Fibroblast of mammary gland (primary cell): Measurements from ENCODE around the gene GCC1.
A peak's percentile ranks its signal among the peaks of the same experiment; 100 is the strongest.

Source experiments
- DNase-seq: peaks from one replicate; pipeline ENCODE4 v3.0.0-alpha.2; 2010; ENCODE audit warnings: low read depth
- H3K4me3 ChIP-seq: 2 replicates; pipeline ENCODE4 v1.5.1; 2011; ENCODE audit warnings: low read depth, mild to moderate bottlenecking, low read length, moderate library complexity; ENCODE audit not compliant: control insufficient read depth
- CTCF ChIP-seq: conservative IDR thresholded peaks from 2 replicates; pipeline ENCODE4 v1.5.1; 2011; ENCODE audit warnings: low read depth, low read length, inconsistent platforms; ENCODE audit not compliant: control insufficient read depth, insufficient read depth

Gene GCC1, protein sequence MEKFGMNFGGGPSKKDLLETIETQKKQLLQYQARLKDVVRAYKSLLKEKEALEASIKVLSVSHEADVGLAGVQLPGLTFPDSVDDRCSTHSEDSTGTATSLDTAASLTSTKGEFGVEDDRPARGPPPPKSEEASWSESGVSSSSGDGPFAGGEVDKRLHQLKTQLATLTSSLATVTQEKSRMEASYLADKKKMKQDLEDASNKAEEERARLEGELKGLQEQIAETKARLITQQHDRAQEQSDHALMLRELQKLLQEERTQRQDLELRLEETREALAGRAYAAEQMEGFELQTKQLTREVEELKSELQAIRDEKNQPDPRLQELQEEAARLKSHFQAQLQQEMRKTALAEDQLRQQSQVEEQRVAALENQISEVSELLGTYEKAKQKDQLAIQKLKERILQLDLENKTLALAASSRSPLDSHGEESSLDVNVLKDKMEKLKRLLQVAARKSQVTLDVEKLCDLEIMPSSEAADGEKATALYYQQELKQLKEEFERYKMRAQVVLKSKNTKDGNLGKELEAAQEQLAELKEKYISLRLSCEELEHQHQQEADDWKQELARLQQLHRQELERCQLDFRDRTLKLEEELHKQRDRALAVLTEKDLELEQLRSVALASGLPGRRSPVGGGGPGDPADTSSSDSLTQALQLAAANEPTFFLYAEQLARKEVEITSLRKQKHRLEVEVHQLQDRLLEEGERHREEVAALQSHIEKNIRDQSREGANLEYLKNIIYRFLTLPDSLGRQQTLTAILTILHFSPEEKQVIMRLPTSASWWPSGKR

GRCh38 chr7:127585044-127585953 is at the start of gene GCC1:
TSS of gene GCC1 (minus strand) at chr7:127585596. CDS start at chr7:127585182, 414 bp downstream.
- DNase-seq = peak; percentile 84
- H3K4me3 ChIP-seq = peak within 1 kb of the TSS; percentile 81
- no peak for TF ChIP-seq CTCF

DNA sequence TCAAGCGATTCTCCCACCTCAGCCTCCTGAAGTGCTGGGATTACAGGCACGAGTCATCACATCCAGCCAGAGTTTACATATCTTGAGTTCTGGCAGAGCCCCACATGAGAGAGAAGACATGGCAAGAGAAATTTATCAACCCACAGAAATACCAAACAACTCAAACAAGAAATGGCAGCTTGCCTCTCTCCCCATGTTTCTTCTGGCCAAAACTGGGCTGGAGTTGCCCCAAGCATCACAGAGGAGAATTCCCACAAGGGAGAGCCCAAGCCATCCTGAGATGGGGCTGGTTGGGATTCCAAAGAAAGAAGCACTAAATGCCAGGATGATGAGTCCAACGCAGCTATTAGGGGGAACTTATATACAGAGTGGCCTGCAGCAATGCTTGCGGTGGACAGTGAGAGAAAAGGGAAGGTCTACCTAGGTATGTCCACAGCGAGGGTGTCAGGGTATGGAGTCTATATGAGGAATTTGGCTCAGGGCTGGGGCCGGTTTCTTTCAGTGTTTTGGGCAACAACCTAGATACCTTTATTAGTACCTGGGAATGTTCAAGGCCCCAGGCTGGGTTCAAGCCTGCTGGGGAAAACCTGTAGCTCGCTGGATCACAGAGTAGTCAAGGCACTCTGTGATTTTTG is 47.0 kb upstream of the GCC1 start:
- TF ChIP-seq CTCF = no peak
- peak; percentile 43 for DNase-seq
- H3K4me3 ChIP-seq = no peak overlapping the region

DNA sequence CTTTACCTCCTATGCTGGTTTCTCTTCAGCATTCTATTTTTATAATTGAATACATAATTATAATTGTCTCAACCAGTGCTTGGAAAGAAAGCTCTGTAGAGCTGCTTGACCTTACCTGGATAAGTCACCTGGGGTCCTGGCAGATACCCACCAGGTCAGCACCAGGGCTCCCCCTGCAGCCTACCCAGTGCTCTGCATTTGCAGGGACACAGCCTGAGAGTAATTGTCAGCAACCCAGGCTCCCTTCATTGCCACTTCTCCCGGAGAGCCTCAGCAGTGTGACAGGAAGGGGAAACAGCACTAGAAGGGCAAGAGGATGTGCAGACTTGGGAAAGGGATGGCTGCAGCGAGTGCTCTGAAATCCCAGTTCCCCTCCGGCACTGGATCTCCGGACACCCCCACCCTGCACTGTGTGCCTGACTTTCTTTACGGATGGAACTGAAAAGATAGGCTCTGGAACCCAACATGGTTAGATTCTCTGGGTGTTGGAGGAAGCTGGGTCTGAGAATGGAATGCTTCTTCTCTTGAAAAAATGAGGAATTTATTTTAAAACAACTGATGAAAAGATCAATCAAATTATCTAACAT is 44.0 kb upstream of the GCC1 start:
- peak; percentile 36 for TF ChIP-seq CTCF
- DNase-seq = no peak
- H3K4me3 ChIP-seq = no peak overlapping the region

DNA sequence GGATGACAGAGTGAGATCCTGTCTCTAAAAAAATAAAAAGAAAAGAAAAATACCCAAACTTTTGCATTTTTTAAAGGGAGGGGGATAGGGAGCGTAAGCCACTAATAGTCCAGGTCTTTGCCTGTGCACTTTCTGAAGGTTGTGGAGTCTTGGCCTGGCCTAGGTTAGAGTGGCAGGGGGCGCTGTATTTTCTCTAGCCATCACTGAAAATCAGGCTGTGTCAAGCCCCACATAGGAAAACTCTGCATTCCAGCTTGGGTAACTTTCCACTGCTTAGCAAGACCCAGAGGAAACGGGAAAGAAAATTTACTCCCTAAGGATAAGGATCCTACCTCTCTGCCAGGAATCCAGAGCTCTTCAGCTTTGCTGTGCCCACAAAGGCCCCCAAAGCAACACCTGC is 43.0 kb upstream of the GCC1 start:
- no peak overlapping the region for H3K4me3 ChIP-seq
- DNase-seq = no peak
- no peak for TF ChIP-seq CTCF

GRCh38 chr7:127625331-127625730 is 39.9 kb upstream of the GCC1 start:
- no peak for TF ChIP-seq CTCF
- DNase-seq = no peak
- H3K4me3 ChIP-seq = no peak overlapping the region
